ENCODE measurements around the gene PRR12.

GRCh38 chr19:49663224-49663623 is 72.2 kb downstream of the PRR12 start:
- TF ChIP-seq TAF1 (IDR thresholded peaks at IDR 0.05; ENCODE audit: borderline replicate concordance, insufficient read depth, low read length), result no peak
- TF ChIP-seq POLR2AphosphoS5 (IDR thresholded peaks at IDR 0.05; ENCODE audit: low read depth, low read length), result no peak
- no peak for TF ChIP-seq REST (IDR thresholded peaks at IDR 0.05; ENCODE audit: insufficient read depth in 1 of 2, low read depth in 2 of 2, low read length in 2 of 2)
- TF ChIP-seq SIN3A (IDR thresholded peaks at IDR 0.05; ENCODE audit: borderline replicate concordance, insufficient read depth, low read length), result no peak
- no peak for TF ChIP-seq FOXP2 (optimal IDR thresholded peaks at IDR 0.05; ENCODE audit: borderline replicate concordance, extremely low read depth, extremely low read length, insufficient read depth)
